ENCODE measurements around the gene TEC. TPM values are rescaled to one million over a fixed set of nuclear protein-coding genes. Genes with fewer than 3 reads are reported as not detected.

TEC gene
- total and polyA plus RNA-seq, 9 donors = 0.43 to 4.0 (median 1.4) TPM

GRCh38 chr4:48262926-48263325 is 6.7 kb downstream of the TEC start:
- Histone ChIP-seq H3K27me3 (no peaks in the 10 kb centered on the region), H3K9me3 (no peaks in the 10 kb centered on the region), H3K4me1 (ENCODE audit: insufficient read depth) (no peaks in the 10 kb centered on the region), H3K27ac (no peak overlapping the region), H3K36me3 (no peaks in the 10 kb centered on the region), H3K4me3 (no peak overlapping the region)
- TF ChIP-seq EP300 (IDR thresholded peaks at IDR 0.05) (no peak), POLR2A (IDR thresholded peaks at IDR 0.05) (no peak), CTCF (IDR thresholded peaks at IDR 0.05) (no peak)
- WGBS, 3 donors = 84 to 91% (median 90%) methylated on average over 3 of the region's 3 CpGs
- intact Hi-C loops (cut with DNase I) = no loop called here
- DNase-seq = no peak

GRCh38 chr4:48262484-48262883 is 7.2 kb downstream of the TEC start:
- Histone ChIP-seq H3K27ac (no peak overlapping the region), H3K4me1 (ENCODE audit: insufficient read depth) (no peaks in the 10 kb centered on the region), H3K4me3 (no peak overlapping the region), H3K9me3 (no peaks in the 10 kb centered on the region), H3K36me3 (no peaks in the 10 kb centered on the region), H3K27me3 (no peaks in the 10 kb centered on the region)
- no peak for TF ChIP-seq CTCF (IDR thresholded peaks at IDR 0.05)
- no peak for TF ChIP-seq EP300 (IDR thresholded peaks at IDR 0.05)
- no peak for TF ChIP-seq POLR2A (IDR thresholded peaks at IDR 0.05)
- WGBS, 3 donors = 87 to 91% (median 87%) methylated on average over 2 of the region's 2 CpGs
- intact Hi-C loops (cut with DNase I) = no loop called here
- no peak for DNase-seq

- H3K27ac ChIP-seq = no peak overlapping the region
- H3K4me1 ChIP-seq (ENCODE audit: insufficient read depth) = no peaks in the 10 kb centered on the region
- H3K27me3 ChIP-seq = no peaks in the 10 kb centered on the region
- no peak overlapping the region for H3K4me3 ChIP-seq
- no peaks in the 10 kb centered on the region for H3K9me3 ChIP-seq
- 4 to 8% (median 5%) methylated on average over 1 of the region's 1 CpG for WGBS, 3 donors
- TF ChIP-seq CTCF (IDR thresholded peaks at IDR 0.05) (no peak), POLR2A (IDR thresholded peaks at IDR 0.05) (no peak)
- intact Hi-C loops (cut with DNase I) = no loop called here
- DNase-seq = no peak
- no peaks in the 10 kb centered on the region for H3K36me3 ChIP-seq
Measured at GRCh38 chr4:48261281-48261680, 8.4 kb downstream of the TEC start.

- Histone ChIP-seq H3K36me3 (no peaks in the 10 kb centered on the region), H3K9me3 (no peaks in the 10 kb centered on the region)
- TF ChIP-seq POLR2A (IDR thresholded peaks at IDR 0.05) = no peak
- TF ChIP-seq CTCF (IDR thresholded peaks at IDR 0.05) = no peak
- no peak for TF ChIP-seq EP300 (IDR thresholded peaks at IDR 0.05)
Measured at GRCh38 chr4:48259748-48260147, 9.9 kb downstream of the TEC start.

More at GRCh38 chr4:48259748-48260147, 9.9 kb downstream of the TEC start:
- intact Hi-C loops (cut with DNase I) = no loop called here
- H3K4me3 ChIP-seq = no peak overlapping the region
- no peaks in the 10 kb centered on the region for H3K27me3 ChIP-seq
- no peak for DNase-seq
- 75 to 90% (median 90%) methylated on average over 1 of the region's 1 CpG for WGBS, 3 donors
- H3K4me1 ChIP-seq (ENCODE audit: insufficient read depth) = no peaks in the 10 kb centered on the region
- no peak overlapping the region for H3K27ac ChIP-seq
